ENCODE results near the gene MDFIC.

GRCh38 chr7:114989531-114989930 lies 67.6 kb downstream of the MDFIC start:
- TF ChIP-seq POLR2A (IDR thresholded peaks at IDR 0.05) (no peak), POLR2AphosphoS5 (IDR thresholded peaks at IDR 0.05) (no peak), CTCF (IDR thresholded peaks at IDR 0.05) (no peak)

Data from sigmoid colon (tissue), 4 donors.